Activated effector memory CD4-positive, alpha-beta T cell treated with anti-CD3 and anti-CD28 coated beads, Interleukin-2, amount 50 U/mL, for 16 hours (primary cell): ENCODE data around the gene ANKRD44.

Source experiments
- DNase-seq: peaks from one replicate; pipeline ENCODE4 v3.0.0-alpha.2; 2020

ANKRD44 gene

DNA sequence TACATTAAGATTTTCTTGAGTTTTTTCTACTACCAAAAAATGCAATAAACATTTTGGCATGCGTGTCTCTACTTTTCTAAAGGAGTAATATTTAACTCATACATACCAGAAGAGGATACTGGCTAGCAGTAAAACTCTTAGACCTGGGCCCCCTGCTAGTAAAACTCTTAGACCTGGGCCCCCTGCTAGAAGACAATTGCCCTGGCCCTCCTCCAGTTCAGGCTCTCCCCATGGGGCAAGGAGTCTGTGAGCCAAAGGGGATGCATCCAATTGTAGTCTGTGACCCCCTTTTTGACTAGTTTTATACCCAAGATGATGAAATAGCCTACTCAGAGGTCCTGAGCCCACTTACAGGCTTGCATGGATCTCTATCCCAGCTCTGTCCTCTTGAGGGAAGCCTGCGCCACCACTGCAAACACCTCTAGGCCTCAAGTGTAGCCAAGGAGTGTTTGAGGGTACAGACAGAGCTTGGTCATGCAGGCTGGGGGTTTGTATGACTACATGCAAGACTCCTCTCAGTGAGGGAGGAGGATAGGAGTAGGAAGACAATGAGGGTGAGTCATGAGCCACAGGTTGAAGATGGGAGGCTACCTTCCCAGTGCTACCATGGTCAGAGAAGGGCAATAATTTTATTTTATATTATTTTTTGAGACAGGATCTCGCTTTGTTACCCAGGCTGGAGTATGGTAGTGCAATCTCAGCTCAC, 338.9 kb downstream of the ANKRD44 start:
- no peak for DNase-seq

- no peak for DNase-seq
Measured at GRCh38 chr2:196970099-196970498, 340.5 kb downstream of the ANKRD44 start.

DNA sequence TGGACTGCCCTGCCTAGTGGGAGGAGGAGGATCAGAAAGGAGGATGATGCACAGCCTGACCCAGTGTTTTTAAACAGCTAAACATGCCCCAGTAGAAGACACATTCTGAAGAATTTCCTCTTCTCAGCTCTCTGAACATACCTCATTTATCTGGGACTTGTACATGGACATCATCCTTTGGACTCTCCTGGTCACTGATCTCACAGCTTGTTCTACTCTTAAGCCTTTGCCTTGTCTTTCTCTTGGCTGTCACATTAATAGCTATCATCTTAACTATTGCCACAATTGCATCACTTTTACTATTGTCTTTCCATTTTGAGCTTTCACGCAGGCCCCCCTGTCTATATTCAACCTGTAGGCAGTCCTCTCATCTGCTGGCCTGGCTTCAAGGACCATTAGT, 342.1 kb downstream of the ANKRD44 start:
- no peak for DNase-seq

DNA sequence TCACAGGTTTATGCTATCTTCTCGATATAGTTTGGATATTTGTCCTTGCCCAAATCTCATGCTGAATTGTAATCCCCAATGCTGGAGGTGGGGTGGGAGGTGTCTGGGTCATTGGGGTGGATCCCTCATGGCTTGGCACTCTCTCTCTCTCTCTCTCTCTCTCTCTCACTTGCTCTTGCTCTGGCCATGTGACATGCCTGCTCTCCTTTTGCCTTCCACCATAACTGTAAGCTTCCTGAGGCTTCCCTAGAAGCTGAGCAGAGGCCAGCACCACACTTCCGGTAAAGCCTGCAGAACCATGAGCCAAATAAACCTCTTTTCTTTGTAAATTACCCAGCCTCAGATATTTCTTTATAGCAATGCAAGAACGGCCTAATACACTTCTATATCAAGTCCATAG, 342.8 kb downstream of the ANKRD44 start:
- DNase-seq, result no peak

DNA sequence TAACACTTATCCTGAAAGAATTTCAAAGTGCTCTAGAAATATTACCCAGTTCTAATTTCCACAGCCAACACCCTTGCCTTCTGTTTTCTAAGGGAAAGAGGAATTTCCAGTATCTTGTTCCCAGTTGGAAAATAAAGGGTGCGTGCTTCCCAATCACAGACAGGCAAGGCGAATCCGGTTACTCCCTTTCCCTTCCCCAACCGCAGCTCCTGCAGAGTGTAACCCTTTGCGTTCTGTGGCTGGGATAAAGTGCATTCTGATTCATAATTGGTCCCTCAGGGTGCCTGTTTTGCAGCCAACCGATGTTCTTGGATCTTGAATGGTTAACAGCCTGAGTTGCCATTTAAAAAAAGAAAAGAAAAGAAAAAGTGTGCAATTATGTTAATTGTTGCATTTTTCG, 343.5 kb downstream of the ANKRD44 start:
- DNase-seq, result no peak

DNA sequence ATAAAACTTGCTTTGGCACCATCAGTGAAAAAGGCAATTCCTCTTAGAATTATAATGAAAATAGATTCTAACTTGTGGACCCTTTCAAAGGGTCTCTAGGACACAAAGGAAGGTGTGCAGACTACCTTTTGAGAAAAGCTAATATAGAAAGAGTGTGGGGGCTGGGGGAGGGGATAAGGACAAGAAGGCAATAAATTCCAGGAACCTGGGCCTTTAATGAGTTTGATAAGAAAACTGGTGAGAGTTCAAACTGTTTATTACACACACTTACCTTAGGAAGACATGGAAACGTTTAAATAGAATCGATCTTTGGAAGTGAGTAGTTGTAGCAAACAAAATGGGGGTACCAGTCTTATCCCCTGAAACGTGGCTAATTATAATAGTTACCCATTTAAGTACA, 344.5 kb downstream of the ANKRD44 start:
- DNase-seq, result no peak

- no peak for DNase-seq
Measured at GRCh38 chr2:196965651-196966050, 344.9 kb downstream of the ANKRD44 start.

DNA sequence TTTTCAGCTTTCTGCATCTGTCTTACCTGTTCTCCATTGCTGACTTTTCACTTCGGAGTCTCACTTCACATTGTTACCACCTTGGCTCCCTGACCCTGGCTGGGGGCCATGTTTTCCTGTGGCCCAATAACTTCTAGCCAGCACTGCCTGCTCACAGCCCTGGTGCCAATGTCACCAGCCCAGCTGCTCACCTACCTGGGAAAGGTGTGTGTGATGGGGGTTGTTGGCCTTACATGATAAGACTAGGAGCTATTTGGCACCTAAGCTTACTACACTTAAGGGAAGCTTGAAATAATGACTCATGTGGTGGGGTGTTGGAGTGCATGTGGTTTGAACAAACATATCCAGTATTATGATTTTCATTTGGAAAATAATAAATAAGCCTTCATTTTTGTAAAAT, 346.6 kb downstream of the ANKRD44 start:
- no peak for DNase-seq

- DNase-seq, result no peak
Measured at GRCh38 chr2:196963043-196963442, 347.5 kb downstream of the ANKRD44 start.

DNA sequence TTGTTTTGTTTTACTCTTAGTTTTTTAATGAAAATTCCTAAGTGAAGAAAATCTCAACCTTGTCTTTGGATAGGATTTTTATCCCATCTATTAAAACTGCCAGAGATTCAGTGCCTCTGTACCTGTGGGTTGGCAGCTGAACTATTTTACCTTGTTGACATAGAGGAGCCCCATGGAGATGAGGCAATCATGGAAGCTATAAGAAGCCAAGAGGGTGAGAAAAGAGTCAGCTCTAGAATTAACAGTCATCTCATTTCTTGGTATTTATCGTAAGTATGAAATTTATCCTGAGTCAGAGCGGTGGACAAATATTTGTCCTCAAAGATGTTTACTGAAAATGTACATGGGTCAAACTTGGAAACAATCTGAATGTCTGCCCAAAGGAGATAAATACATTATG, 348.3 kb downstream of the ANKRD44 start:
- DNase-seq, result no peak

- no peak for DNase-seq
Measured at GRCh38 chr2:196961889-196962288, 348.7 kb downstream of the ANKRD44 start.

DNA sequence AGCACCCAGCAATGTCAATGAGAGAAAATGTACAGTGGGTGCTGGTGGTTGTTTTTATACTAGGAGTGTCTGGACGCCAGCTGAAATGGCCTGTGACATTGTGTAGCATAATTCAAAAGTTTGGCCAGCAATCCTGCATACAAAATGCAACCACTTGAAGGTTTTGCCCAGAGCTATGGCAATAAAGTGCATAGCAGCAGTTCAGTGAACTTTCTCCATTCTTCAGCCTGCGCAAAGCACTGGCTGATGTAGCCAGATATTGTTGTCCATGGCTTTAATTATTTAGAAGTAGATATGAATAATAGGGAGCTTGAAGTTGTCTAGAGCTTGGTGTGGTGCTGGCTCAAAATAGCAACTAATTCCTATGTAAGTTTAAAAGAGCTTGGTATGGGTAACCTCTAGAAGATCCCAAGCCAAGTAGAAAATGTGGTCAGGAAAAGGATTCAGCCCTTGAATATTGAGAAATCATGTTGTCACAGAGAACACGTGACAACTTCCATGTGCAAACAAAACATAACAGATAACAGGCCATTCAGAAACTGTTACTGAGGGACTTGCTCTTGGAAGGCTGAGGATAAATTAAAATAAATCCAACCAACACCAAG, 350.7 kb downstream of the ANKRD44 start:
- no peak for DNase-seq

GRCh38 chr2:196959281-196959680, 351.3 kb downstream of the ANKRD44 start:
- no peak for DNase-seq

GRCh38 chr2:196957881-196958525, 352.6 kb downstream of the ANKRD44 start:
- DNase-seq, result no peak

DNA sequence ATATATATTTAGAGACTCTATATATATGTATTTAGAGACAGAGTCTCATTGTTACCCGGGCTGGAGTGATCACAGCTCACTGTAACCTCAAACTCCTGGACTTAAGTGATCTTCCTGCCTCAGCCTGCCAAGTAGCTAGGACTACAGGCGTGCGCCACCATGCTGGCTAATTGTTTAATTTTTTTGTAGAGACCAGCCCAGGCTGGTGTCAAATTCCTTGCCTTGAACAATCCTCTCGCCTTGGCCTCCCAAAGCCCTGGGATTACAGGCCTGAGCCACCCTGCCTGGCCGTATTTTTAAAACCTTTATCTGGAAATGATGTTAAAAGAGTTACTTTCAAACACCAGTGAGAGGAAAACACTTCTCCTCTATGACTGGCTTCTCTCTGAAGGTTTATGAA, 353.1 kb downstream of the ANKRD44 start:
- no peak for DNase-seq

DNA sequence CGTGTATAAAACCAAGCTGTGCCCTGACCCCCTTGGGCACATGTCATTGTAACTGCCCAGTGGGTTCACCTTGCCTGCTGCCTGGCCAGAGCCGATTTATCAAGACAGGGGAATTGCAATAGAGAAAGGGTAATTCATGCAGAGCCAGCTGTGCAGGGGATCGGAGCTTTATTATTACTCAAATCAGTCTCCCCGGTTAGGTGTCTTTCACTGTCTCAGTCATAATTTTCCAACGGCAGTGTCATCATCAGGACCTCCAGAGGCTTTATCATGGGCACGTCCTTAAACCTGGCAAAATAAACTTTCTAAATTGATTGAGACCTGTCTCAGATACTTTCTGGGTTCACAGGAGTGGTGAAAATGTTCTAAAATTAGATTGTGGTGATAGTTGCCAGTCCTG, 354.5 kb downstream of the ANKRD44 start:
- DNase-seq, result no peak

DNA sequence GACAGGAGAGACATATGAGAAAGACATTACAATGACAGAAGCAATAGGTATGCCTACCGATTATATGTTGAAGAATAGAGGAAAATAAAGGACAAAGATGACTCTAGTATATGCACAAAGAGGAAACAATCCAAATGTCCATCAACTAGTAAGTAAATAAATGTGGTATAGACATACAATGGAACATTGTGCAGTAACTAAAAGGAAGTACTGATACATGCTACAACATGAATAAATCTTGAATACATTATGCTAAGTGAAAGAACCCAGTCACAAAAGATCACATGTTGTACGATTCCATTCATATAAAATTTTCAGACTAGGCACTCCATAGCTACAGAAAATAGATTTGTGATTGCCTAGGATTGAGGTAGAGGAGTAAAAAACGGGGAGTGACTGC, 355.5 kb downstream of the ANKRD44 start:
- no peak for DNase-seq

- no peak for DNase-seq
Measured at GRCh38 chr2:196954001-196954400, 356.6 kb downstream of the ANKRD44 start.

DNA sequence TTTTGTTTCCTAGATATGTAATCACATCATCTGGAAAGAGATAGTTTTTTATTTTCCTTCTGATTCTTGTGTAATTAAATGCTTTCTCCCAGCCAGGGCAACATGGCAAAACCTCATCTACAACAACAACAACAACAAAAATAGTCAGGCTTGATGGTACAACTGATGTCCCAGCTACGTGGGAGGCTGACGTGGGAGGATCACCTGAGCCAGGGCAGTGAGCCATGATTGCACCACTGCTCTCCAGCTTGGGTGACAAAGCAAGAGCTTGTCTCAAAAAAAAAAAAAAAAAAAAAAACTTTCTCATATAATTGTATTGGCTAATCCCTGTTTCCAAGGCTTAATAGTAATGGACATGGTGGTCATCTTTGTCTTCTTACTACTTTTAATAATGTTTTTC, 357.6 kb downstream of the ANKRD44 start:
- no peak for DNase-seq

DNA sequence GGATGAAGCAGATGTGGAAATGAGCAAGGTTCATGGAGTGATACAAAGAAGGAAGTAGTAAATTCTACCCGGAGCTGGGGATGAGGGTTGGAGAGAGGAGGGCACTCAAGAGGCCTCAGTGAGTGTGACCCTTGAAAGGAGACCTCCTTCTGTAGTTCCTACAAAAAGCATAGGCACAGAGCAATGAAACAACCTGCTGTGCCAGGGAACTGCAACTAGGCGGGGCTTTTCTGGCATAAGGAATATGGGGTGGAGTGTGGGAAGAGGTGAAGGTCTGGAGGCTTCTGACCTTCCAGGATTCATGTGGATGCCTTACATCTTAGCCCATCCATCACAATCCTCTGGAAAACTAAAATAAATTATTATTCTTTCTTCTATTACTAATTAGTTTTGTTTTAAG, 358.6 kb downstream of the ANKRD44 start:
- DNase-seq, result no peak

DNA sequence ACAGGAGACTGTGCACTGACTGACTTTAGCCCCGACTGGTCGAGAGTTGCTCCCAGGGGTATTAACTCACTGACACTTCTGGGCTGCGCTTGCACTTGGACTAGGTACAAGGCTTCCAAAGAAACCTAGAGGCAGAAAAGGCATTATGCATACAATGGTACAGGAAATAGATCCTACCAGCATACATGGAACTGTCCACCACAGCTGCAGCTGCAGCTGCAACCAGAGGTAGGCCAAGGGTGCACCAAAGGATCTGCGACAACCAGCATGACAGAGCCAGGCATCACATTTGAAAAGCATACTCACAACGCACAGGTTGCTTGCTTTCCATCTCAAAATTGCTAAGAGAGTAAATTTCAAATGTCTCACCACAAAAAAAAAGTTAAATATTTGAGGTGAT, 361.5 kb downstream of the ANKRD44 start:
- DNase-seq, result no peak

- DNase-seq, result no peak
Measured at GRCh38 chr2:196944570-196944969, 366.0 kb downstream of the ANKRD44 start.

DNA sequence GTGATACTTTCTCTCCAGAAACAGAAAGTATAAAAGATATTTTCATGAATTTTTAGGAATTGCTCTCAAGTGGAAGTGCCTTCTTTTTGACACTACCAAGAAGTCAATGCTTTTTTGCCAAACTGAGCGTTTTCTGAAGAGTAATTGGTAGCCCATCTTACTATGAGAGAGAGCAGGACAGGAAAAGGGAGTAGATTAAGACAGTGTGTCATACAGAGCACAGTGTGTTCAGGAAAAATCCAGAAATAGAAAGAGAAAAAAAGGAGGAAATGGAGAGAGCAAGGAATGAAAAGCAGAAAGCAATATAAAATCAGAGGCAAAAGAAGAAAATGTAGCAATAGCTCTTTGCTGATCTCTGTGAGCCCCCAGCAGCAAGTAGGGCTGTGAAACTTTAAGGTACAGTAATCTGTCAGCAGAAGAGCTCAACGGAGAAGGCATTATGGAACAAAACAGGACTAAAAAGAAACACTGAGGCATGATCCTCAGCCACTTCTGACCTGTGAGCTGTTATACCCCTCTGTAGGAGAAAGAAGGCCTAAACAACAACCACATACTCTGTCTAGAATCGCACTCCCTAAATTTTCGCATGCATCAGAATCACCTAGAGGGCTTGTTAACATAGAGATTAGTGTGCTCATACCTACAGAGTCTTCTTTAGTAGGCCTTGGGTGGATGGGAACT, 369.0 kb downstream of the ANKRD44 start:
- no peak for DNase-seq

DNA sequence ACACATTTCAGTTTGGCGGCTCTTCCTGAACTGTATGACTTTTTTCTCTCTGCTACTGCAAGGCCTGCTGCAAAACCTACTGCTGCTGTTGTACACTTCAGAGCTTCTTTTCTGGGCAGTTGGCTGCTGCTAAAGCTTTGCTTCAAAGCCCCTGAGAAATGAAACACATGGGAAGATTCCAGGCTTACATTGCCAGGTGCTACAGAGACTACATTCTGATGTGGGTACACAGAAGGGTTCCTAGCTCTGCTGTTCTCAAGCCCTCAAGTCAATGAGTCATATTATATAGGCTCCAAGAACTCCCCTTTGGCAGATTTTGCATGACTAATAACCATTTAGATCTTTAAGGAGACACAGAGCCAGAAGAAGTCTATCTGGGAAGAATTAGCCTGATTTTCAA, 371.2 kb downstream of the ANKRD44 start:
- DNase-seq, result no peak
